ENCODE results near the gene GAL. TPM values are rescaled to one million over a fixed set of nuclear protein-coding genes. Genes with fewer than 3 reads are reported as not detected.

Gene GAL
- total RNA-seq, 4 donors from 2014 or later: not detected

Other genes starting within 250 kb of the GAL start
- gene PPP6R3, start 223.8 kb upstream of the GAL start, total RNA-seq: 100 to 1,000 TPM in 3 of 4 donors, 10 to 100 TPM in 1; 77.3 to 196 (median 133) TPM
- gene TESMIN, start 67.0 kb downstream of the GAL start, total RNA-seq: under 1 TPM in 2 of 4 donors, not detected in 2; 0.16 to 0.17 TPM
- gene CPT1A, start 157.4 kb downstream of the GAL start, total RNA-seq: 10 to 100 TPM in 3 of 4 donors, 1 to 10 TPM in 1; 6.9 to 32.1 (median 12.9) TPM
- 10 to 100 TPM; 61.0 to 75.5 (median 64.6) TPM for gene MRPL21, start 219.3 kb downstream of the GAL start, total RNA-seq
- 10 to 100 TPM; 15.5 to 22.3 (median 18.1) TPM for gene IGHMBP2, start 219.3 kb downstream of the GAL start, total RNA-seq